IMR-90 (cell line): ENCODE measurements around the gene PIAS1. TPM values are rescaled to one million over a fixed set of nuclear protein-coding genes. Genes with fewer than 3 reads are reported as not detected.

Experiments used
- ATAC-seq: fragments of 200-7000 bp; cut with Tn5 transposase; 2 replicates; pipeline ENCODE4 v1.9.1; 2020; ENCODE audit warnings: low read depth, mild to moderate bottlenecking, moderate library complexity
- BruUV-seq: library from RNA; stranded (reverse); fragments of 400-500 nt; replicated peaks from 2 replicates; lab custom pipeline; 2021; lab: Mats Ljungman, UMichigan
- CTCF ChIA-PET: fragments of 300-600 bp; formaldehyde crosslinking; extraction: SDS; loops from one replicate; lab custom pipeline; 2021; ENCODE audit warnings: antibody characterized with exemption; lab: Yijun Ruan, JAX
- POLR2A ChIA-PET: fragments of 300-600 bp; sonication (Branson Sonifier 250); formaldehyde crosslinking; loops from one replicate; lab custom pipeline; 2022; ENCODE audit warnings: antibody characterized with exemption; ENCODE audit not compliant: unreplicated experiment; lab: Charles Lee
- DNase-seq: peaks from one replicate; pipeline ENCODE4 v3.0.0; 2013
- H2AFZ ChIP-seq: replicated peaks from 2 replicates; pipeline ENCODE3; 2013; ENCODE audit warnings: low read length, mild to moderate bottlenecking; ENCODE audit not compliant: poor library complexity
- H2AK5ac ChIP-seq: 2 replicates; pipeline ENCODE4 v1.6.1; 2013; ENCODE audit warnings: low read depth, low read length, inconsistent platforms
- H2AK9ac ChIP-seq: replicated peaks from 2 replicates; pipeline ENCODE3; 2013; ENCODE audit warnings: mild to moderate bottlenecking, low read depth, low read length, moderate library complexity; ENCODE audit not compliant: poor library complexity
- H2BK120ac ChIP-seq: 2 replicates; pipeline ENCODE4 v1.6.1; 2013; ENCODE audit warnings: low read depth, low read length, inconsistent platforms
- H2BK15ac ChIP-seq: 3 replicates; pipeline ENCODE4 v1.6.1; 2013; ENCODE audit warnings: low read depth, low read length, inconsistent platforms
- H2BK20ac ChIP-seq: 2 replicates; pipeline ENCODE4 v1.6.1; 2013; ENCODE audit warnings: low read depth, mild to moderate bottlenecking, inconsistent platforms, low read length, moderate library complexity
- H2BK5ac ChIP-seq: 2 replicates; pipeline ENCODE4 v1.6.1; 2013; ENCODE audit warnings: mild to moderate bottlenecking, low read depth, low read length, inconsistent platforms; ENCODE audit not compliant: poor library complexity, severe bottlenecking
- H3K14ac ChIP-seq: replicated peaks from 2 replicates; pipeline ENCODE4 v1.6.1; 2013; ENCODE audit warnings: low read depth, low read length, inconsistent platforms
- H3K18ac ChIP-seq: 2 replicates; pipeline ENCODE4 v1.6.1; 2013; ENCODE audit warnings: low read depth, low read length, control low read depth
- H3K23ac ChIP-seq: 2 replicates; pipeline ENCODE4 v1.6.1; 2013; ENCODE audit warnings: low read depth, low read length, inconsistent platforms
- H3K27ac ChIP-seq: 2 replicates; pipeline ENCODE4 v1.5.1; 2013; ENCODE audit warnings: mild to moderate bottlenecking, control low read depth, low read length; ENCODE audit not compliant: insufficient read depth
- H3K27me3 ChIP-seq: 2 replicates; pipeline ENCODE4 v1.6.1; 2013; ENCODE audit warnings: low read length; ENCODE audit not compliant: control insufficient read depth, insufficient read depth
- H3K36me3 ChIP-seq: 2 replicates; pipeline ENCODE4 v1.6.1; 2013; ENCODE audit warnings: low read length, mixed read lengths; ENCODE audit not compliant: control insufficient read depth, insufficient read depth
- H3K4ac ChIP-seq: 2 replicates; pipeline ENCODE4 v1.6.1; 2013; ENCODE audit warnings: low read depth, low read length, inconsistent platforms
- H3K4me1 ChIP-seq: 2 replicates; pipeline ENCODE4 v1.6.1; 2013; ENCODE audit warnings: low read length, mixed read lengths; ENCODE audit not compliant: control insufficient read depth, insufficient read depth
- H3K4me2 ChIP-seq: 2 replicates; pipeline ENCODE4 v1.6.1; 2013; ENCODE audit warnings: low read depth, mild to moderate bottlenecking, control low read depth, low read length, moderate library complexity
- H3K4me3 ChIP-seq: 2 replicates; pipeline ENCODE4 v1.5.1; 2013; ENCODE audit warnings: low read depth, mild to moderate bottlenecking, control low read depth, low read length, moderate library complexity; ENCODE audit not compliant: insufficient read depth
- H3K56ac ChIP-seq: 2 replicates; pipeline ENCODE4 v1.6.1; 2013; ENCODE audit warnings: low read length, inconsistent platforms; ENCODE audit not compliant: insufficient read depth; ENCODE audit errors: extremely low read depth
- H3K79me1 ChIP-seq, 2 experiments: 2 replicates each; pipeline ENCODE4 v1.6.1; 2013; ENCODE audit warnings: low read length in 2 of 2, inconsistent platforms in 1 of 2, low read depth in 1 of 2
- H3K9ac ChIP-seq: 2 replicates; pipeline ENCODE4 v1.6.1; 2013; ENCODE audit warnings: low read depth, low read length, control low read depth
- H3K9me1 ChIP-seq: 2 replicates; pipeline ENCODE4 v1.6.1; 2013; ENCODE audit warnings: low read length, inconsistent platforms; ENCODE audit not compliant: insufficient read depth
- H3K9me3 ChIP-seq: 2 replicates; pipeline ENCODE4 v1.6.1; 2013; ENCODE audit warnings: low read length; ENCODE audit not compliant: control insufficient read depth, insufficient read depth
- H4K20me1 ChIP-seq: 2 replicates; pipeline ENCODE4 v1.6.1; 2013; ENCODE audit warnings: low read length, inconsistent platforms; ENCODE audit not compliant: insufficient read depth
- H4K5ac ChIP-seq: 2 replicates; pipeline ENCODE4 v1.6.1; 2013; ENCODE audit warnings: mild to moderate bottlenecking, low read depth, low read length, control low read depth
- H4K8ac ChIP-seq, 2 experiments: 2 replicates each; pipeline ENCODE4 v1.6.1; 2013; ENCODE audit warnings: low read depth in 2 of 2, low read length in 2 of 2, control low read depth in 1 of 2, inconsistent platforms in 1 of 2
- H4K91ac ChIP-seq: 2 replicates; pipeline ENCODE4 v1.6.1; 2013; ENCODE audit warnings: low read depth, low read length, inconsistent platforms; ENCODE audit not compliant: insufficient read depth
- BHLHE40 ChIP-seq: fragments of 150-350 bp; IDR thresholded peaks from 2 replicates; pipeline ENCODE4 v1.6.1; 2016; ENCODE audit warnings: mild to moderate bottlenecking, low read depth, low read length
- CEBPB ChIP-seq: IDR thresholded peaks from 2 replicates; pipeline ENCODE4 v1.6.1; 2012; ENCODE audit warnings: low read depth, low read length, improper control_type of control experiment
- CHD1 ChIP-seq: IDR thresholded peaks from 2 replicates; pipeline ENCODE4 v1.6.1; 2012; ENCODE audit warnings: low read depth, low read length, improper control_type of control experiment
- FOS ChIP-seq: fragments of 150-350 bp; IDR thresholded peaks from 2 replicates; pipeline ENCODE4 v1.6.1; 2016; ENCODE audit warnings: low read depth, low read length
- MAFK ChIP-seq: IDR thresholded peaks from 2 replicates; pipeline ENCODE4 v1.6.1; 2012; ENCODE audit warnings: low read depth, low read length, improper control_type of control experiment
- MAZ ChIP-seq: IDR thresholded peaks from 2 replicates; pipeline ENCODE4 v1.6.1; 2012; ENCODE audit warnings: low read depth, mild to moderate bottlenecking, low read length, improper control_type of control experiment, moderate library complexity, borderline replicate concordance
- MXI1 ChIP-seq: IDR thresholded peaks from 2 replicates; pipeline ENCODE4 v1.6.1; 2012; ENCODE audit warnings: low read depth, mild to moderate bottlenecking, low read length, moderate library complexity, borderline replicate concordance
- NFE2L2 ChIP-seq: fragments of 150-350 bp; IDR thresholded peaks from 2 replicates; pipeline ENCODE4 v1.6.1; 2016; ENCODE audit warnings: low read depth, mild to moderate bottlenecking, low read length
- POLR2A ChIP-seq: IDR thresholded peaks from 2 replicates; pipeline ENCODE4 v1.6.1; 2012; ENCODE audit warnings: mild to moderate bottlenecking, low read depth, low read length
- RAD21 ChIP-seq: IDR thresholded peaks from 2 replicates; pipeline ENCODE4 v1.6.1; 2012; ENCODE audit warnings: low read length, improper control_type of control experiment
- RCOR1 ChIP-seq: IDR thresholded peaks from 2 replicates; pipeline ENCODE4 v1.6.1; 2012; ENCODE audit warnings: mild to moderate bottlenecking, low read length, improper control_type of control experiment; ENCODE audit not compliant: insufficient replicate concordance
- RFX5 ChIP-seq: IDR thresholded peaks from 2 replicates; pipeline ENCODE4 v1.8.0; 2012; ENCODE audit warnings: low read depth, mild to moderate bottlenecking, low read length, moderate library complexity
- SMC3 ChIP-seq: fragments of 150-350 bp; IDR thresholded peaks from 2 replicates; pipeline ENCODE4 v1.6.1; 2016; ENCODE audit warnings: low read depth, mild to moderate bottlenecking, antibody characterized with exemption, low read length, moderate library complexity
- WGBS, 2 experiments: methylation state at CpG; one replicate each; pipeline versions ENCODE4 v1.1.5 to v1.1.7; 2013; ENCODE audit warnings: missing lambda C conversion rate in 2 of 2; ENCODE audit not compliant: insufficient read length in 1 of 2; ENCODE audit errors: extremely low coverage in 2 of 2; 5-methylcytosine and 5-hydroxymethylcytosine counted together
- dilution Hi-C: fragments of 300-500 bp; cut with HindIII; formaldehyde crosslinking; loops from one replicate; pipeline ENCODE4 v1.14.3; 2018; ENCODE audit warnings: low sequenced_read_pairs; ENCODE audit not compliant: unreplicated experiment
- in situ Hi-C: fragments of 300-500 bp; cut with MboI; formaldehyde crosslinking; loops from 3 replicates; pipeline ENCODE4 v1.14.3; 2019; ENCODE audit warnings: low sequenced_read_pairs, inconsistent platforms, mixed read lengths
- intact Hi-C: fragments of 100-400 bp; cut with micrococcal nuclease; formaldehyde crosslinking; loops from 2 replicates; pipeline ENCODE4 v1.10.0; 2022
- polyA plus RNA-seq, 3 experiments: library from polyadenylated mRNA; depleted of rRNA; stranded (reverse); fragments of >200 nt; gene quantifications; 2 replicates each; pipeline ENCODE4 v1.2.3, GENCODE V29; 2012; ENCODE audit warnings: low replicate concordance in 1 of 3
- total RNA-seq: library from RNA; depleted of rRNA; stranded (reverse); fragments of >200 nt; gene quantifications from 2 replicates; pipeline ENCODE4 v1.2.3, GENCODE V29; 2012
- TF ChIP-seq, protein P1 (sequence below): fragments of 150-350 bp; IDR thresholded peaks from 2 replicates; pipeline ENCODE4 v1.6.1; 2017; ENCODE audit warnings: mild to moderate bottlenecking, antibody characterized with exemption, low read length, low read depth
- TF ChIP-seq, protein P2 (sequence below): fragments of 150-350 bp; IDR thresholded peaks from 2 replicates; pipeline ENCODE4 v1.6.1; 2016; ENCODE audit warnings: low read depth, mild to moderate bottlenecking, low read length, moderate library complexity, borderline replicate concordance
- TF ChIP-seq, protein P3 (sequence below): conservative IDR thresholded peaks from 2 replicates; pipeline ENCODE4 v1.5.1; 2012; ENCODE audit warnings: mild to moderate bottlenecking, low read depth, low read length, improper control_type of control experiment

The PIAS1 gene
- total and polyA plus RNA-seq, 2 of the 4 experiments (the other 2 are of a cell fraction) = 20.0 to 63.6 TPM

DNA sequence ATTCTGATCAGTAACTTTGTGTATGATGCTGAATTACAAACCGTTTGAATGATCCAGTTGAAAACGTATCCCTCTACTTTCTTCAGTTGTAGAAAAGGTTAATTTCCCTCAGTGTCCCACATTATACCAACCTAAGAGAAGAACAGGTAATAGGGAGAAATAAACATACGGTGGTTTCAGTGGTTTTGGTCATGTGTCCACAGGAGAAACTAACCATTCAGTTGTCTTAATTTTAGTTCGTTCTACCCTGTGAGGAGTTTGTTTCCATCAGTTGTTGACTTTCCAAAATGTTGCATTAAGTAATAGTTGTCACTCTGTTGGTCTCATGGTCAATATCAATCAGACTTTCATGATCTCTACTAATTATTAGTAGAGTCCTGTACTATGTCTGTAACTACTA, 135.9 kb downstream of the PIAS1 start:
- Histone ChIP-seq H3K4ac (no peak overlapping the region), H3K18ac (no peak overlapping the region), H3K27ac (no peak overlapping the region), H2BK15ac (no peak overlapping the region), H3K56ac (no peak overlapping the region), H3K23ac (no peak overlapping the region), H2BK20ac (no peak overlapping the region), H3K9ac (no peak overlapping the region), H3K4me2 (no peak overlapping the region), H2AFZ (no peak overlapping the region), H4K91ac (no peak overlapping the region), H2BK120ac (no peak overlapping the region), H2AK5ac (no peak overlapping the region), H3K9me1 (peaks cover 11% of the 10 kb centered on the region), H4K20me1 (peaks cover 11% of the 10 kb centered on the region; the same call in 1 of the 2 replicates), H4K8ac (no peak overlapping the region), H3K4me1 (peaks cover 11% of the 10 kb centered on the region), H3K36me3 (peaks cover 15% of the 10 kb centered on the region), H3K27me3 (no peaks in the 10 kb centered on the region), H3K9me3 (no peaks in the 10 kb centered on the region), H3K79me1 (peaks cover 0 to 20% of the 10 kb centered on the region in 2 experiments; a peak in 2 of 4 replicates), H4K5ac (no peak overlapping the region), H2BK5ac (no peak overlapping the region), H2AK9ac (no peak overlapping the region), H3K14ac (no peak overlapping the region), H3K4me3 (no peak overlapping the region)
- BruUV-seq = no TSS peak
- dilution Hi-C loops = no loop called here
- TF ChIP-seq RFX5 (no peak), BHLHE40 (no peak), SMC3 (no peak), CHD1 (no peak), MAFK (no peak), NFE2L2 (no peak), FOS (no peak), MAZ (no peak), RAD21 (no peak), RCOR1 (no peak), MXI1 (no peak), POLR2A (no peak), CEBPB (no peak)
- TF ChIP-seq, protein P1, sequence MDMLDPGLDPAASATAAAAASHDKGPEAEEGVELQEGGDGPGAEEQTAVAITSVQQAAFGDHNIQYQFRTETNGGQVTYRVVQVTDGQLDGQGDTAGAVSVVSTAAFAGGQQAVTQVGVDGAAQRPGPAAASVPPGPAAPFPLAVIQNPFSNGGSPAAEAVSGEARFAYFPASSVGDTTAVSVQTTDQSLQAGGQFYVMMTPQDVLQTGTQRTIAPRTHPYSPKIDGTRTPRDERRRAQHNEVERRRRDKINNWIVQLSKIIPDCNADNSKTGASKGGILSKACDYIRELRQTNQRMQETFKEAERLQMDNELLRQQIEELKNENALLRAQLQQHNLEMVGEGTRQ = no peak
- TF ChIP-seq, protein P2, sequence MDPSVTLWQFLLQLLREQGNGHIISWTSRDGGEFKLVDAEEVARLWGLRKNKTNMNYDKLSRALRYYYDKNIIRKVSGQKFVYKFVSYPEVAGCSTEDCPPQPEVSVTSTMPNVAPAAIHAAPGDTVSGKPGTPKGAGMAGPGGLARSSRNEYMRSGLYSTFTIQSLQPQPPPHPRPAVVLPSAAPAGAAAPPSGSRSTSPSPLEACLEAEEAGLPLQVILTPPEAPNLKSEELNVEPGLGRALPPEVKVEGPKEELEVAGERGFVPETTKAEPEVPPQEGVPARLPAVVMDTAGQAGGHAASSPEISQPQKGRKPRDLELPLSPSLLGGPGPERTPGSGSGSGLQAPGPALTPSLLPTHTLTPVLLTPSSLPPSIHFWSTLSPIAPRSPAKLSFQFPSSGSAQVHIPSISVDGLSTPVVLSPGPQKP = no peak
- TF ChIP-seq, protein P3, sequence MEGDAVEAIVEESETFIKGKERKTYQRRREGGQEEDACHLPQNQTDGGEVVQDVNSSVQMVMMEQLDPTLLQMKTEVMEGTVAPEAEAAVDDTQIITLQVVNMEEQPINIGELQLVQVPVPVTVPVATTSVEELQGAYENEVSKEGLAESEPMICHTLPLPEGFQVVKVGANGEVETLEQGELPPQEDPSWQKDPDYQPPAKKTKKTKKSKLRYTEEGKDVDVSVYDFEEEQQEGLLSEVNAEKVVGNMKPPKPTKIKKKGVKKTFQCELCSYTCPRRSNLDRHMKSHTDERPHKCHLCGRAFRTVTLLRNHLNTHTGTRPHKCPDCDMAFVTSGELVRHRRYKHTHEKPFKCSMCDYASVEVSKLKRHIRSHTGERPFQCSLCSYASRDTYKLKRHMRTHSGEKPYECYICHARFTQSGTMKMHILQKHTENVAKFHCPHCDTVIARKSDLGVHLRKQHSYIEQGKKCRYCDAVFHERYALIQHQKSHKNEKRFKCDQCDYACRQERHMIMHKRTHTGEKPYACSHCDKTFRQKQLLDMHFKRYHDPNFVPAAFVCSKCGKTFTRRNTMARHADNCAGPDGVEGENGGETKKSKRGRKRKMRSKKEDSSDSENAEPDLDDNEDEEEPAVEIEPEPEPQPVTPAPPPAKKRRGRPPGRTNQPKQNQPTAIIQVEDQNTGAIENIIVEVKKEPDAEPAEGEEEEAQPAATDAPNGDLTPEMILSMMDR = no peak
- ChIA-PET CTCF (no interaction called here), POLR2A (no interaction called here)
- in situ Hi-C loops = no loop called here
- DNase-seq (no peak), ATAC-seq (no peak)
- intact Hi-C loops = no loop called here
- WGBS, 2 experiments = no CpG with 5 or more reads among the region's 4 CpGs
